Measurements from ENCODE around the gene LAGE3. TPM values are rescaled to one million over a fixed set of nuclear protein-coding genes. Genes with fewer than 3 reads are reported as not detected.

The LAGE3 gene
- total and polyA plus RNA-seq, 12 donors, result 11.3 to 101 (median 41.7) TPM

DNA sequence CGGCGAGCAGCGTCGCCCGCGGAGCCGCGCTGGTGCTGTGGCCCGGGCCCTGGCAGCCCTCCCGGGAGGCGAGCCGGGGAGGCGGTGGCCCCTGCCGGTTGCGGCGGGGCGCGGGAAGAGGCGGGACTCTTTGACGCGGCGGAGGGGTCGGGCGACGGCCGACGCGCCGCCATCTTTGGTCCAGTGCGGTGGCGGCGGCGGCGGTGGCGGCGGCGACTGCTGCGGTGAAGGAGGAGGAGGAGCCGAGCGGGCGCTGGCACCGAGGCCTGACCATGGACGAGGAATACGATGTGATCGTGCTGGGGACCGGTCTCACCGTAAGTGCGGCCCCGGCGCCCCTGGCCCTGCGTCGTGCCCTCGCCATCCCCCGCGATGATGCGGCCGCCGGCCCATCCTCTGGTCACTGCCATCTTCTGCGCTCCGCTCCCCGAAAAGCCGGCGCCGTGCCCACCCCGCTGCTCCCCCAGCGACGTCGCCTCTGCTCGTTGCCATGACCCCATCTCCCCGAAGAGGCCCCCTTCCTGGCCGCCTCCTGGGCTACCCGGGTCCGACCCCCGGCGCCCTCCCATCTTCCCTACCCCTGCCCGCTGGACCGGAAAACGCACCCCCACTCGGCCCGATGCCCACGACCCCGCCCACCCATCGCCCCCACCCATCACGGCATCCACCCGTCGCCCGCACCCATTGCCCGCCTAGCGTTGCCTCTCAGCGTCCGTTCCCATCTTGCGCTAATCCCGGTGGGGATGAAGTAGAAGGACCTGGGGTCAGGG, 41.9 kb downstream of the LAGE3 start, which contains the start of gene GDI1:
TSS of gene GDI1 (plus strand) at position 172 of the 770 bp plus-strand sequence. CDS start at position 273, 101 bp downstream.
- 1 to 44% (median 33%) methylated on average over 28 to 85 of the region's 93 CpGs; no CpG with 5 or more reads in 1 of the 4 donors for WGBS, 4 donors
- TF ChIP-seq, protein P1, sequence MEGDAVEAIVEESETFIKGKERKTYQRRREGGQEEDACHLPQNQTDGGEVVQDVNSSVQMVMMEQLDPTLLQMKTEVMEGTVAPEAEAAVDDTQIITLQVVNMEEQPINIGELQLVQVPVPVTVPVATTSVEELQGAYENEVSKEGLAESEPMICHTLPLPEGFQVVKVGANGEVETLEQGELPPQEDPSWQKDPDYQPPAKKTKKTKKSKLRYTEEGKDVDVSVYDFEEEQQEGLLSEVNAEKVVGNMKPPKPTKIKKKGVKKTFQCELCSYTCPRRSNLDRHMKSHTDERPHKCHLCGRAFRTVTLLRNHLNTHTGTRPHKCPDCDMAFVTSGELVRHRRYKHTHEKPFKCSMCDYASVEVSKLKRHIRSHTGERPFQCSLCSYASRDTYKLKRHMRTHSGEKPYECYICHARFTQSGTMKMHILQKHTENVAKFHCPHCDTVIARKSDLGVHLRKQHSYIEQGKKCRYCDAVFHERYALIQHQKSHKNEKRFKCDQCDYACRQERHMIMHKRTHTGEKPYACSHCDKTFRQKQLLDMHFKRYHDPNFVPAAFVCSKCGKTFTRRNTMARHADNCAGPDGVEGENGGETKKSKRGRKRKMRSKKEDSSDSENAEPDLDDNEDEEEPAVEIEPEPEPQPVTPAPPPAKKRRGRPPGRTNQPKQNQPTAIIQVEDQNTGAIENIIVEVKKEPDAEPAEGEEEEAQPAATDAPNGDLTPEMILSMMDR (IDR thresholded peaks at IDR 0.05), result no peak
- TF ChIP-seq POLR2A (IDR thresholded peaks at IDR 0.05), result peak; percentile 21 to 41
- Histone ChIP-seq H3K27me3 (no peaks in the 10 kb centered on the region), H3K36me3 (replicated peaks in 1 of 2) (peaks cover 0 to 68% of the 10 kb centered on the region in 2 donors), H3K4me1 (replicated peaks in 1 of 2) (peaks cover 0 to 7% of the 10 kb centered on the region in 2 donors), H3K27ac (peak within 1 kb of the TSS in 3 of 5 donors; percentile 70 to 95 (median 86)), H3K9me3 (replicated peaks in 1 of 3) (no peaks in the 10 kb centered on the region), H3K4me3 (peak within 1 kb of the TSS in 3 of 4 donors; percentile 11 to 71 (median 32))
- DNase-seq, result peak in 3 of 7 donors; percentile 43 to 53 (median 48)
- intact Hi-C loops (cut with DNase I), result no loop called here

DNA sequence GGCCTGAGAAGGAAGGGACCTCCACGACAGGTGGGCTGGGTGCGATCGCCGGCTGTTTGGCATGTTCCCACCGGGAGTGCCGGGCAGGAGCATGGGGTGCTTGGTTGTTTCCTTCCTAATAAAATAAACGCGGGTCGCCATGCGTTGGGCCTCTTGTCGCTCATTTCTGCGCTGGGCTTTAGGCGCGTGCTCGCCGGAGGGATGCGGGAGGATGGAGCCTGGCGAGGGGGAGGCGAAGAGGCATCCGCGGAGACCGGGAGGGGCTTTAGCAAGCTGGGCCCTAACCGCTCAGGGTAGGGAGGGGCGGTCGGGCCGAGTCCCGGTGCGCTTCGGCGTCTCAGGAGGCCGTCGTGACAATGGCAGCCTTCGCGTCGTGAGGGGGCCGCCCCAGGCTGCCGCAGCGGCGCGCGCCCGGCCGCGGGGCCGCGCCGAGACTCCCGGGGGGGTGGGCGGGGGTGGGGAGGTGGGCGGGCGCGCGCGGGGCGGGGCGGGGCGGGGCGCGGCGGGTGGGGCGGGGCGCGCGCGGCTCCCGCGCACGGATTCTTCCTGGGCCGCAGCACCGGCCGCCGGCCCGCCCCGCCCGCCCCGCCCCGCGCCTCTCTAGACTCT, 42.6 kb downstream of the LAGE3 start:
- peak in 1 of 7 donors; percentile 40 for DNase-seq
- Histone ChIP-seq H3K36me3 (replicated peaks in 1 of 2) (peaks cover 0 to 68% of the 10 kb centered on the region in 2 donors), H3K4me1 (replicated peaks in 1 of 2) (peaks cover 0 to 7% of the 10 kb centered on the region in 2 donors), H3K27me3 (no peaks in the 10 kb centered on the region), H3K9me3 (replicated peaks in 1 of 3) (no peaks in the 10 kb centered on the region), H3K27ac (peak overlapping the region in 3 of 5 donors; percentile 70 to 95 (median 86)), H3K4me3 (peak overlapping the region in 2 of 4 donors; percentile 32 to 71)
- intact Hi-C loops (cut with DNase I), result no loop called here
- 9 to 48% (median 24%) methylated on average over 8 to 51 of the region's 78 CpGs for WGBS, 4 donors
- TF ChIP-seq POLR2A (IDR thresholded peaks at IDR 0.05), result no peak
- TF ChIP-seq, protein P1 (IDR thresholded peaks at IDR 0.05), result no peak

DNA sequence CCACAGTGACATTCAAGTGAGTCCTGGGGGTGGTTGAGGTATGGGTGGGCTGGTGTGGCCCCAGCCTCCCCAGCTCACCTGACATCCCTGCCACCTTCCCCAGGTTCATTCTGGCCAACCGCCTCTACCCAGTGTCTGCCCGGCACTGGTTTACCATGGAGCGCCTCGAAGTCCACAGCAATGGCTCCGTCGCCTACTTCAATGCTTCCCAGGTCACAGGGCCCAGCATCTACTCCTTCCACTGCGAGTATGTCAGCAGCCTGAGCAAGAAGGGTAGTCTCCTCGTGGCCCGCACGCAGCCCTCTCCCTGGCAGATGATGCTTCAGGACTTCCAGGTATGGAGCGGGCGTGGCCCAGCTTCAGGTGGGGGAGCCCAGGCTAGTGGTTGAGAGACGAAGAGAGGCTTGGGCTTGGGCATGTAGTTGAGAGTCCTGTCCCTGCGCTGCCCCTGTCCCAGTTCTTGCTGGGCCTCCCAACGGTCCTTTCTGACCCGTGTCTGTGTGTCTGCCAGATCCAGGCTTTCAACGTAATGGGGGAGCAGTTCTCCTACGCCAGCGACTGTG, 43.8 kb downstream of the LAGE3 start:
- 91 to 100% (median 94%) methylated on average over 1 to 19 of the region's 19 CpGs for WGBS, 4 donors
- no peak for DNase-seq
- H3K27ac ChIP-seq, result no peak overlapping the region
- H3K27me3 ChIP-seq, result no peaks in the 10 kb centered on the region
- peaks cover 0 to 14% of the 10 kb centered on the region in 2 donors for H3K4me1 ChIP-seq (replicated peaks in 1 of 2)
- no peak for TF ChIP-seq POLR2A (IDR thresholded peaks at IDR 0.05)
- TF ChIP-seq, protein P1 (IDR thresholded peaks at IDR 0.05), result no peak
- H3K4me3 ChIP-seq, result no peak overlapping the region
- H3K9me3 ChIP-seq (replicated peaks in 1 of 3), result no peaks in the 10 kb centered on the region
- H3K36me3 ChIP-seq (replicated peaks in 1 of 2), result peaks cover 0 to 55% of the 10 kb centered on the region in 2 donors
- intact Hi-C loops (cut with DNase I), result no loop called here
